ENCODE results near the gene CDK2AP2. TPM values are rescaled to one million over a fixed set of nuclear protein-coding genes. Genes with fewer than 3 reads are reported as not detected.

CDK2AP2 gene
- total and polyA plus RNA-seq, 9 of the 15 experiments (the other 6 are each of a cell fraction or from before 2014, with no cell fraction given): 4.4 to 47.4 (median 21.7) TPM

GRCh38 chr11:67507864-67508485 lies at the start of gene CDK2AP2 (continued):
- TF ChIP-seq ARID4B (CRISPR knock-in tag; IDR thresholded peaks at IDR 0.05) (no peak; the same call in 1 of the 2 replicates), CBX2 (IDR thresholded peaks at IDR 0.05; ENCODE audit: insufficient read depth, low read length, poor library complexity, severe bottlenecking) (no peak), TARDBP (IDR thresholded peaks at IDR 0.05) (0 out of 2 replicates have a peak, but pooled peaks have one; percentile 50), NR2F6 (CRISPR knock-in tag; IDR thresholded peaks at IDR 0.05) (0 out of 2 replicates have a peak, but pooled peaks have one; percentile 18), TRIM28 (IDR thresholded peaks at IDR 0.05) (no peak), ZNF507 (tag; conservative IDR thresholded peaks at IDR 0.05) (no peak), MYNN (IDR thresholded peaks at IDR 0.05) (no peak), MYNN (CRISPR knock-in tag; IDR thresholded peaks at IDR 0.05) (no peak), MTA2 (IDR thresholded peaks at IDR 0.05; ENCODE audit: low read depth) (no peak), TAL1 (IDR thresholded peaks at IDR 0.05) (no peak), RBFOX2 (IDR thresholded peaks at IDR 0.05; ENCODE audit: low read depth, low read length) (peak; percentile 92), ESRRB (CRISPR knock-in tag; IDR thresholded peaks at IDR 0.05; ENCODE audit: borderline replicate concordance) (no peak), TFE3 (CRISPR knock-in tag; IDR thresholded peaks at IDR 0.05) (no peak), PTTG1 (tag; IDR thresholded peaks at IDR 0.05; ENCODE audit: low read depth) (no peak), POLR2AphosphoS2 (IDR thresholded peaks at IDR 0.05; ENCODE audit: low read length) (no peak), ZKSCAN3 (CRISPR knock-in tag; IDR thresholded peaks at IDR 0.05) (no peak)
- TF ChIP-seq, protein P1, sequence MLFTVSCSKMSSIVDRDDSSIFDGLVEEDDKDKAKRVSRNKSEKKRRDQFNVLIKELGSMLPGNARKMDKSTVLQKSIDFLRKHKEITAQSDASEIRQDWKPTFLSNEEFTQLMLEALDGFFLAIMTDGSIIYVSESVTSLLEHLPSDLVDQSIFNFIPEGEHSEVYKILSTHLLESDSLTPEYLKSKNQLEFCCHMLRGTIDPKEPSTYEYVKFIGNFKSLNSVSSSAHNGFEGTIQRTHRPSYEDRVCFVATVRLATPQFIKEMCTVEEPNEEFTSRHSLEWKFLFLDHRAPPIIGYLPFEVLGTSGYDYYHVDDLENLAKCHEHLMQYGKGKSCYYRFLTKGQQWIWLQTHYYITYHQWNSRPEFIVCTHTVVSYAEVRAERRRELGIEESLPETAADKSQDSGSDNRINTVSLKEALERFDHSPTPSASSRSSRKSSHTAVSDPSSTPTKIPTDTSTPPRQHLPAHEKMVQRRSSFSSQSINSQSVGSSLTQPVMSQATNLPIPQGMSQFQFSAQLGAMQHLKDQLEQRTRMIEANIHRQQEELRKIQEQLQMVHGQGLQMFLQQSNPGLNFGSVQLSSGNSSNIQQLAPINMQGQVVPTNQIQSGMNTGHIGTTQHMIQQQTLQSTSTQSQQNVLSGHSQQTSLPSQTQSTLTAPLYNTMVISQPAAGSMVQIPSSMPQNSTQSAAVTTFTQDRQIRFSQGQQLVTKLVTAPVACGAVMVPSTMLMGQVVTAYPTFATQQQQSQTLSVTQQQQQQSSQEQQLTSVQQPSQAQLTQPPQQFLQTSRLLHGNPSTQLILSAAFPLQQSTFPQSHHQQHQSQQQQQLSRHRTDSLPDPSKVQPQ (CRISPR knock-in tag; IDR thresholded peaks at IDR 0.05; ENCODE audit: borderline replicate concordance): no peak
- TF ChIP-seq, protein P2, sequence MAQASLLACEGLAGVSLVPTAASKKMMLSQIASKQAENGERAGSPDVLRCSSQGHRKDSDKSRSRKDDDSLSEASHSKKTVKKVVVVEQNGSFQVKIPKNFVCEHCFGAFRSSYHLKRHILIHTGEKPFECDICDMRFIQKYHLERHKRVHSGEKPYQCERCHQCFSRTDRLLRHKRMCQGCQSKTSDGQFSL (CRISPR knock-in tag; IDR thresholded peaks at IDR 0.05): 0 out of 2 replicates have a peak, but pooled peaks have one; percentile 45
- TF ChIP-seq, protein P2 (tag; IDR thresholded peaks at IDR 0.05): no peak
